K562 (cell line): ENCODE data around the gene SGMS1. TPM values are rescaled to one million over a fixed set of nuclear protein-coding genes. Genes with fewer than 3 reads are reported as not detected.

Source experiments
- ATAC-seq: fragments of 200-7000 bp; cut with Tn5 transposase; 3 replicates; pipeline ENCODE4 v1.9.1; 2020; ENCODE audit warnings: moderate library complexity
- BruUV-seq: library from RNA; stranded (reverse); fragments of 400-500 nt; replicated peaks from 2 replicates; lab custom pipeline; 2021; lab: Mats Ljungman, UMichigan
- CTCF ChIA-PET: fragments of 300-600 bp; formaldehyde crosslinking; extraction: SDS; loops from one replicate; lab custom pipeline; 2021; ENCODE audit warnings: low intra/inter-chr PET ratio; lab: Yijun Ruan, JAX
- POLR2A ChIA-PET: fragments of 300-600, 350-650 bp; sonication (Branson Sonifier 250); formaldehyde crosslinking; extraction: SDS; loops from one replicate; lab custom pipeline; 2021; ENCODE audit warnings: antibody characterized with exemption, inconsistent platforms; lab: Yijun Ruan, JAX
- DNase-seq, 4 experiments: peaks; one replicate each; pipeline versions ENCODE4 v3.0.0 to v3.0.0-alpha.2; 2011 to 2018; ENCODE audit warnings: low spot score in 3 of 4, mixed read lengths in 3 of 4; ENCODE audit errors: extremely low read depth in 1 of 4
- FAIRE-seq: peaks from 2 replicates; lab custom pipeline; 2011; peaks lifted over from hg19 to GRCh38; lab: Jason Lieb, UNC
- H2AFZ ChIP-seq: 2 replicates; pipeline ENCODE4 v1.6.0; 2011; ENCODE audit warnings: low read depth, low read length, control low read depth, inconsistent platforms
- H3K27ac ChIP-seq: fragments of 200-600 bp; 3 replicates; pipeline ENCODE4 v1.8.0; 2011; ENCODE audit warnings: low read depth, mild to moderate bottlenecking, control low read depth, inconsistent platforms, low read length, moderate library complexity, mixed read lengths; ENCODE audit errors: extremely low read depth
- H3K27me3 ChIP-seq, 2 experiments: fragments of 300-600 bp in 1 of 2; 2 replicates in 1 of 2; 3 replicates in 1 of 2; pipeline versions ENCODE4 v1.6.0 to v1.8.0; 2011; ENCODE audit warnings: inconsistent platforms in 2 of 2, low read length in 2 of 2, mild to moderate bottlenecking in 1 of 2, mixed read lengths in 1 of 2, moderate library complexity in 1 of 2; ENCODE audit not compliant: control insufficient read depth in 2 of 2, insufficient read depth in 2 of 2
- H3K36me3 ChIP-seq: fragments of 300-600 bp; 3 replicates; pipeline ENCODE4 v1.8.0; 2011; ENCODE audit warnings: mild to moderate bottlenecking, low read length, inconsistent platforms; ENCODE audit not compliant: control insufficient read depth, insufficient read depth
- H3K4me1 ChIP-seq, 2 experiments: fragments of 200-600 bp in 1 of 2; replicated peaks in 1 of 2; 2 replicates in 1 of 2; 3 replicates in 1 of 2; pipeline versions ENCODE4 v1.5.1 to v1.8.0; 2011; ENCODE audit warnings: inconsistent platforms in 2 of 2, low read length in 2 of 2, mild to moderate bottlenecking in 1 of 2, mixed read lengths in 1 of 2, moderate library complexity in 1 of 2; ENCODE audit not compliant: control insufficient read depth in 2 of 2, insufficient read depth in 2 of 2
- H3K4me2 ChIP-seq: 2 replicates; pipeline ENCODE4 v1.6.1; 2011; ENCODE audit warnings: low read length, control low read depth, inconsistent platforms, mixed read lengths; ENCODE audit not compliant: insufficient read depth
- H3K4me3 ChIP-seq: fragments of 200-600 bp; sonication (generic), shearing (Covaris generic); 2 replicates; pipeline ENCODE4 v1.5.1; 2016; ENCODE audit warnings: control low read depth, inconsistent platforms
- H3K79me2 ChIP-seq: fragments of 200-600 bp; 3 replicates; pipeline ENCODE4 v1.8.0; 2011; ENCODE audit warnings: low read length, inconsistent platforms; ENCODE audit not compliant: control insufficient read depth, insufficient read depth
- H3K9ac ChIP-seq, 2 experiments: 2 replicates each; pipeline versions ENCODE4 v1.6.0 to v1.6.1; 2011; ENCODE audit warnings: low read depth in 2 of 2, low read length in 2 of 2, control low read depth in 1 of 2, inconsistent platforms in 1 of 2, mild to moderate bottlenecking in 1 of 2, mixed read lengths in 1 of 2; ENCODE audit not compliant: insufficient read depth in 1 of 2
- H3K9me1 ChIP-seq: one replicate; pipeline ENCODE4 v1.6.0; 2011; ENCODE audit warnings: inconsistent platforms, mild to moderate bottlenecking, low read length, moderate library complexity; ENCODE audit not compliant: control insufficient read depth, insufficient read depth
- H3K9me3 ChIP-seq: replicated peaks from 2 replicates; pipeline ENCODE4 v1.5.1; 2011; ENCODE audit warnings: low read depth, low read length, inconsistent platforms; ENCODE audit not compliant: control insufficient read depth, insufficient read depth
- H4K20me1 ChIP-seq: replicated peaks from 2 replicates; pipeline ENCODE4 v1.6.1; 2011; ENCODE audit warnings: low read length, inconsistent platforms, mixed read lengths; ENCODE audit not compliant: control insufficient read depth, insufficient read depth
- C11orf30 ChIP-seq: fragments of 450-650 bp; IDR thresholded peaks from 2 replicates; pipeline ENCODE4 v1.6.1; 2016; ENCODE audit warnings: low read depth, mild to moderate bottlenecking
- CSDE1 ChIP-seq, 2 experiments: fragments of 450-650 bp; IDR thresholded peaks; 2 replicates each; pipeline ENCODE4 v1.6.1; 2016; ENCODE audit warnings: mild to moderate bottlenecking in 1 of 2
- CTBP1 ChIP-seq: fragments of 450-650 bp; IDR thresholded peaks from 2 replicates; pipeline ENCODE4 v1.6.1; 2016; ENCODE audit warnings: borderline replicate concordance
- CTCF ChIP-seq, 3 experiments: IDR thresholded peaks in 2 of 3; conservative IDR thresholded peaks in 1 of 3; 2 replicates each; pipeline ENCODE4 v1.5.1; 2011 to 2012; ENCODE audit warnings: low read length in 3 of 3, mild to moderate bottlenecking in 3 of 3, control low read depth in 2 of 3, improper control_type of control experiment in 1 of 3, inconsistent platforms in 1 of 3, low read depth in 1 of 3, mixed read lengths in 1 of 3, moderate library complexity in 1 of 3; ENCODE audit not compliant: insufficient read depth in 2 of 3
- GABPB2 ChIP-seq: fragments of 250-450 bp; sonication (Bioruptor Pico); conservative IDR thresholded peaks from 2 replicates; pipeline ENCODE4 v1.5.1; 2021; ENCODE audit warnings: mild to moderate bottlenecking
- IRF1 ChIP-seq: sonication (generic); formaldehyde crosslinking; IDR thresholded peaks from 2 replicates; pipeline ENCODE4 v1.8.0; 2022; ENCODE audit warnings: missing genetic modification reagents, mild to moderate bottlenecking, borderline replicate concordance
- MAFF ChIP-seq: IDR thresholded peaks from 2 replicates; pipeline ENCODE4 v1.6.1; 2012; ENCODE audit warnings: low read length, improper control_type of control experiment
- MAFG ChIP-seq: fragments of 450-650 bp; conservative IDR thresholded peaks from 2 replicates; pipeline ENCODE4 v1.6.1; 2016; ENCODE audit warnings: missing genetic modification characterization, missing compliant biosample characterization
- MAFK ChIP-seq: IDR thresholded peaks from 2 replicates; pipeline ENCODE4 v1.6.1; 2011; ENCODE audit warnings: low read length, improper control_type of control experiment
- TAF7 ChIP-seq: fragments of 450-650 bp; IDR thresholded peaks from 2 replicates; pipeline ENCODE4 v1.6.1; 2016; ENCODE audit warnings: missing genetic modification characterization, missing compliant biosample characterization
- VEZF1 ChIP-seq: fragments of 200-800 bp; sonication (Bioruptor generic); IDR thresholded peaks from 2 replicates; pipeline ENCODE4 v1.6.1; 2017; ENCODE audit warnings: missing genetic modification characterization, missing compliant biosample characterization
- ZNF23 ChIP-seq: fragments of 250-450 bp; sonication (Bioruptor Pico); IDR thresholded peaks from 2 replicates; pipeline ENCODE4 v1.4.0; 2020; ENCODE audit warnings: mild to moderate bottlenecking
- ZNF316 ChIP-seq: fragments of 450-650 bp; IDR thresholded peaks from 2 replicates; pipeline ENCODE4 v1.6.1; 2016
- WGBS: fragments of 100-300 bp; shearing (Covaris generic); methylation state at CpG from one replicate; pipeline ENCODE4 v1.1.6; 2016; ENCODE audit warnings: low coverage, mixed read lengths; ENCODE audit not compliant: insufficient coverage; ENCODE audit errors: missing lambda C conversion rate; 5-methylcytosine and 5-hydroxymethylcytosine counted together
- in situ Hi-C: fragments of 300-500 bp; cut with MboI; formaldehyde crosslinking; loops from 4 replicates; pipeline ENCODE4 v1.15.0; 2018; ENCODE audit warnings: inconsistent platforms, mixed read lengths
- intact Hi-C: fragments of 100-400 bp; cut with micrococcal nuclease; formaldehyde crosslinking; loops from 2 replicates; pipeline ENCODE4 v1.14.2; 2022
- polyA plus RNA-seq, 8 experiments: library from polyadenylated mRNA; depleted of rRNA in 4 of 8; stranded (reverse) in 5 of 8; unstranded in 3 of 8; fragments of >200 nt; fragmentation: Nextera tagmentation in 2 of 8; fragmentation: Illumina TruSeq in 1 of 8; extraction: Ambion mirVana in 2 of 8; extraction: Trizol in 1 of 8; gene quantifications; 2 replicates each; pipeline versions ENCODE4 v1.2.1 to v1.2.3, GENCODE V29; 2011 to 2014; ENCODE audit warnings: inconsistent platforms in 1 of 8, missing spikeins in 1 of 8
- total RNA-seq, 7 experiments: library from RNA; depleted of rRNA in 6 of 7; stranded (reverse); fragments of >200 nt in 6 of 7; fragmentation: Illumina TruSeq in 2 of 7; extraction: Trizol in 2 of 7; gene quantifications; 2 replicates each; pipeline versions ENCODE4 v1.2.1 to v1.2.3, GENCODE V29; 2011 to 2021; ENCODE audit warnings: low replicate concordance in 1 of 7

The SGMS1 gene
- total and polyA plus RNA-seq, 9 of the 15 experiments (the other 6 are each of a cell fraction or from before 2014, with no cell fraction given): 22.6 to 232 (median 82.2) TPM

- in situ Hi-C loops: loop anchor here (10.0 kb wide), 1 partner anchor 194 kb away; no protein-coding TSS in a partner anchor
- CTCF ChIA-PET: no interaction called here
- FAIRE-seq: no peak
These were observed 25.1 kb upstream of the SGMS1 start for GRCh38 chr10:50648935-50649227.

More at GRCh38 chr10:50648935-50649227, 25.1 kb upstream of the SGMS1 start:
- Histone ChIP-seq H3K9me3 (no peaks in the 10 kb centered on the region), H3K9me1 (no peaks in the 10 kb centered on the region), H2AFZ (no peak overlapping the region), H3K36me3 (no peaks in the 10 kb centered on the region), H3K4me3 (no peak overlapping the region), H3K27me3 (no peaks in the 10 kb centered on the region; a peak in 1 of 5 replicates), H3K9ac (no peak overlapping the region), H3K79me2 (no peaks in the 10 kb centered on the region), H3K27ac (no peak overlapping the region), H4K20me1 (no peaks in the 10 kb centered on the region), H3K4me1 (peaks cover 5 to 10% of the 10 kb centered on the region in 2 experiments; a peak in 3 of 5 replicates), H3K4me2 (no peak overlapping the region)
- intact Hi-C loops: no loop called here
- WGBS: 29% methylated on average over 1 of the region's 1 CpG
- DNase-seq (no peak), ATAC-seq (no peak)
- BruUV-seq: no TSS peak
- POLR2A ChIA-PET: interaction anchor here (2.9 kb wide), 1 partner anchor 12 kb away, joined by 17 read pairs; no protein-coding TSS in a partner anchor
- TF ChIP-seq MAFK (peak; percentile 22; the same call in 1 of the 2 replicates), IRF1 (CRISPR knock-in tag) (no peak), MAFF (peak; percentile 41; the same call in 1 of the 2 replicates), CSDE1 (IDR thresholded peaks at IDR 0.05) (no peak), ZNF316 (peak; percentile 81), CTCF (IDR thresholded peaks at IDR 0.05 in 2 of 3, conservative IDR thresholded peaks at IDR 0.05 in 1 of 3; ENCODE audit: insufficient read depth in 2 of 3, low read depth in 1 of 3, low read length in 3 of 3) (no peak), CTBP1 (no peak), ZNF23 (CRISPR knock-in tag) (no peak), C11orf30 (peak; percentile 57), TAF7 (tag) (no peak), GABPB2 (no peak), MAFG (peak; percentile 44; the same call in 1 of the 2 replicates), VEZF1 (CRISPR knock-in tag) (no peak)
